Tibial nerve (tissue), 4 donors: ENCODE data around the gene HSBP1. TPM values are rescaled to one million over a fixed set of nuclear protein-coding genes. Genes with fewer than 3 reads are reported as not detected.

Experiments used
- DNase-seq, 2 donors: peaks; one replicate each; pipeline ENCODE4 v3.0.0-alpha.2; 2019; ENCODE audit warnings: low spot score in 2 of 2
- H3K27ac ChIP-seq, 4 donors: fragments of 200-600 bp; sonication (generic) in 3 of 4; one replicate each; pipeline ENCODE4 v1.5.1; 2017 to 2019; ENCODE audit warnings: mild to moderate bottlenecking in 1 of 4
- H3K27me3 ChIP-seq, 2 donors: fragments of 200-600 bp; sonication (generic) in 1 of 2; one replicate each; pipeline versions ENCODE4 v1.5.1 to v1.6.0; 2017 to 2019
- H3K36me3 ChIP-seq, 3 donors: fragments of 200-600 bp; sonication (generic); one replicate each; pipeline ENCODE4 v1.5.1; 2018 to 2019
- H3K4me1 ChIP-seq, 4 donors: fragments of 200-600 bp; sonication (generic) in 3 of 4; one replicate each; pipeline ENCODE4 v1.5.1; 2017 to 2019
- H3K4me3 ChIP-seq, 4 donors: fragments of 200-600 bp; sonication (generic) in 3 of 4; one replicate each; pipeline ENCODE4 v1.5.1; 2017 to 2019; ENCODE audit warnings: mild to moderate bottlenecking in 1 of 4, moderate library complexity in 1 of 4
- H3K9me3 ChIP-seq, 4 donors: fragments of 200-600 bp; sonication (generic) in 3 of 4; one replicate each; pipeline ENCODE4 v1.5.1; 2017 to 2019
- CTCF ChIP-seq, 5 experiments: fragments of 200-600 bp in 3 of 5; fragments of 450-650 bp in 2 of 5; sonication (generic) in 3 of 5; IDR thresholded peaks; one replicate each; pipeline ENCODE4 v1.5.1; 2016 to 2019; ENCODE audit warnings: antibody characterized with exemption in 5 of 5, mild to moderate bottlenecking in 3 of 5, moderate library complexity in 2 of 5
- EP300 ChIP-seq, 2 donors: sonication (generic); formaldehyde crosslinking; IDR thresholded peaks; one replicate each; pipeline ENCODE4 v1.6.1; 2017; ENCODE audit warnings: antibody characterized with exemption in 2 of 2, mild to moderate bottlenecking in 1 of 2
- POLR2A ChIP-seq, 2 donors: fragments of 450-650 bp; IDR thresholded peaks; one replicate each; pipeline ENCODE4 v1.6.1; 2017; ENCODE audit warnings: antibody characterized with exemption in 2 of 2, mild to moderate bottlenecking in 2 of 2, moderate library complexity in 2 of 2
- WGBS, 2 donors: methylation state at CpG; one replicate each; pipeline ENCODE4 v1.1.5; 2018; 5-methylcytosine and 5-hydroxymethylcytosine counted together
- total RNA-seq, 4 donors: library from RNA; depleted of rRNA; stranded (reverse); fragments of >200 nt; gene quantifications; one replicate each; pipeline ENCODE4 v1.1.0, GENCODE V29; 2016

HSBP1 gene
- total RNA-seq, 4 donors from 2014 or later: 7.3 to 12.6 (median 8.5) TPM

GRCh38 chr16:83779886-83780285, 27.9 kb upstream of the HSBP1 start:
- Histone ChIP-seq H3K9me3 (no peaks in the 10 kb centered on the region), H3K27ac (peak overlapping the region in 1 of 4 donors; percentile 19), H3K27me3 (no peaks in the 10 kb centered on the region), H3K36me3 (no peaks in the 10 kb centered on the region), H3K4me3 (no peak overlapping the region), H3K4me1 (peaks cover 0 to 21% (median 5%) of the 10 kb centered on the region in 4 donors)
- TF ChIP-seq CTCF (IDR thresholded peaks at IDR 0.05) (no peak), EP300 (IDR thresholded peaks at IDR 0.05) (no peak), POLR2A (IDR thresholded peaks at IDR 0.05) (no peak)
- WGBS, 2 donors: 12 to 23% methylated on average over 6 of the region's 6 CpGs
- DNase-seq: no peak

GRCh38 chr16:83785455-83785854, 22.3 kb upstream of the HSBP1 start:
- H3K4me3 ChIP-seq: no peak overlapping the region
- H3K9me3 ChIP-seq: no peaks in the 10 kb centered on the region
- H3K36me3 ChIP-seq: no peaks in the 10 kb centered on the region
- no peak for DNase-seq
- H3K27ac ChIP-seq: no peak overlapping the region
- TF ChIP-seq POLR2A (IDR thresholded peaks at IDR 0.05): no peak
- TF ChIP-seq CTCF (IDR thresholded peaks at IDR 0.05): no peak
- no peak for TF ChIP-seq EP300 (IDR thresholded peaks at IDR 0.05)
- 77 to 88% methylated on average over 2 of the region's 2 CpGs for WGBS, 2 donors
- no peaks in the 10 kb centered on the region for H3K27me3 ChIP-seq
- H3K4me1 ChIP-seq: peaks cover 0 to 5% (median 1%) of the 10 kb centered on the region in 4 donors

- H3K4me1 ChIP-seq: no peaks in the 10 kb centered on the region
- 86 to 88% methylated on average over 8 of the region's 8 CpGs for WGBS, 2 donors
- no peak for TF ChIP-seq POLR2A (IDR thresholded peaks at IDR 0.05)
- no peak for TF ChIP-seq CTCF (IDR thresholded peaks at IDR 0.05)
- TF ChIP-seq EP300 (IDR thresholded peaks at IDR 0.05): no peak
- no peaks in the 10 kb centered on the region for H3K27me3 ChIP-seq
- no peak for DNase-seq
- H3K36me3 ChIP-seq: no peaks in the 10 kb centered on the region
- H3K27ac ChIP-seq: no peak overlapping the region
- H3K4me3 ChIP-seq: no peak overlapping the region
- H3K9me3 ChIP-seq: no peaks in the 10 kb centered on the region
These were observed 18.0 kb upstream of the HSBP1 start for GRCh38 chr16:83789642-83790401.

- Histone ChIP-seq H3K4me1 (no peaks in the 10 kb centered on the region), H3K27me3 (no peaks in the 10 kb centered on the region), H3K27ac (no peak overlapping the region), H3K4me3 (no peak overlapping the region), H3K36me3 (no peaks in the 10 kb centered on the region), H3K9me3 (no peaks in the 10 kb centered on the region)
- TF ChIP-seq CTCF (IDR thresholded peaks at IDR 0.05): no peak
- no peak for TF ChIP-seq POLR2A (IDR thresholded peaks at IDR 0.05)
- TF ChIP-seq EP300 (IDR thresholded peaks at IDR 0.05): no peak
- DNase-seq: no peak
- WGBS, 2 donors: 95% methylated on average over 10 of the region's 10 CpGs
These were observed 15.9 kb upstream of the HSBP1 start for GRCh38 chr16:83791916-83792315.

GRCh38 chr16:83792391-83792790, 15.4 kb upstream of the HSBP1 start:
- Histone ChIP-seq H3K4me3 (no peak overlapping the region), H3K27me3 (no peaks in the 10 kb centered on the region), H3K36me3 (no peaks in the 10 kb centered on the region), H3K9me3 (no peaks in the 10 kb centered on the region), H3K27ac (no peak overlapping the region), H3K4me1 (no peaks in the 10 kb centered on the region)
- WGBS, 2 donors: 73 to 79% methylated on average over 2 of the region's 2 CpGs
- no peak for DNase-seq
- no peak for TF ChIP-seq CTCF (IDR thresholded peaks at IDR 0.05)
- no peak for TF ChIP-seq POLR2A (IDR thresholded peaks at IDR 0.05)
- no peak for TF ChIP-seq EP300 (IDR thresholded peaks at IDR 0.05)
